Stimulated activated CD8-positive, alpha-beta memory T cell treated with anti-CD3 and anti-CD28 coated beads, Interleukin-4, amount 100 ng/mL, for 24 hours (primary cell): ENCODE measurements around the gene GGA1.

Source experiments
- DNase-seq: peaks from one replicate; pipeline ENCODE4 v3.0.0-alpha.2; 2020; ENCODE audit warnings: low read depth

Gene GGA1

GRCh38 chr22:37630839-37631435 lies 22.3 kb downstream of the GGA1 start:
- DNase-seq: no peak

DNA sequence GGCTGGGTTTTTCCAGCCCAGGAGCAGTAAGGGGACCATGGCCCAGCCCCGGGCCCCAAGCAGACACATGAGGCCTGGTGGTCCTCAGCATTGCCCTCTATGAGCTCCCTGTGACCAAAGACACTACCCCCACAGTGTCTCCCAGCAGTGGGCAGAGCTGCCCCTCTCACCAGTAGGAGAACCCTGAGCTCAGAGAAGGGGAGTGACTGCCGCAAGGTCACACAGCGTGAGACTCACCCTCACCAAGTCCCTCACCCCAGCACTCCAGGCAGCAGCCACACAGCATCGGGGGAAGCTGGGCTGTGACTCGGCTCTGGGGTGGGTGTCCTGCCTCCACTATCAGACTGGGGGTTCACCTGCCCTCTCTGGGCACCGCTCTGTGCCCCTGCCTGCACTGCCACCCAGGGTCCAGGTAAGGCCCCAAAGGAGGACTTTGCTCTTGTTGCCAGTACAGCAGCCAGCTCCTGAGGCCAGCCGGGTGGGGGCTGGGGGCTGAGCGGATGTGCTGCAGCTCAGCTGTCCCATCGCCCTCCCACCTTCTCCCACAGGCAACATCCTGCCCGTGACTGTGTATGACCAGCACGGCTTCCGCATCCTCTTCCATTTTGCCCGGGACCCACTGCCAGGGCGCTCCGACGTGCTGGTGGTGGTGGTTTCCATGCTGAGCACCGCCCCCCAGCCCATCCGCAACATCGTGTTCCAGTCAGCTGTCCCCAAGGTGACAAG lies 23.0 kb downstream of the GGA1 start:
- DNase-seq: no peak

DNA sequence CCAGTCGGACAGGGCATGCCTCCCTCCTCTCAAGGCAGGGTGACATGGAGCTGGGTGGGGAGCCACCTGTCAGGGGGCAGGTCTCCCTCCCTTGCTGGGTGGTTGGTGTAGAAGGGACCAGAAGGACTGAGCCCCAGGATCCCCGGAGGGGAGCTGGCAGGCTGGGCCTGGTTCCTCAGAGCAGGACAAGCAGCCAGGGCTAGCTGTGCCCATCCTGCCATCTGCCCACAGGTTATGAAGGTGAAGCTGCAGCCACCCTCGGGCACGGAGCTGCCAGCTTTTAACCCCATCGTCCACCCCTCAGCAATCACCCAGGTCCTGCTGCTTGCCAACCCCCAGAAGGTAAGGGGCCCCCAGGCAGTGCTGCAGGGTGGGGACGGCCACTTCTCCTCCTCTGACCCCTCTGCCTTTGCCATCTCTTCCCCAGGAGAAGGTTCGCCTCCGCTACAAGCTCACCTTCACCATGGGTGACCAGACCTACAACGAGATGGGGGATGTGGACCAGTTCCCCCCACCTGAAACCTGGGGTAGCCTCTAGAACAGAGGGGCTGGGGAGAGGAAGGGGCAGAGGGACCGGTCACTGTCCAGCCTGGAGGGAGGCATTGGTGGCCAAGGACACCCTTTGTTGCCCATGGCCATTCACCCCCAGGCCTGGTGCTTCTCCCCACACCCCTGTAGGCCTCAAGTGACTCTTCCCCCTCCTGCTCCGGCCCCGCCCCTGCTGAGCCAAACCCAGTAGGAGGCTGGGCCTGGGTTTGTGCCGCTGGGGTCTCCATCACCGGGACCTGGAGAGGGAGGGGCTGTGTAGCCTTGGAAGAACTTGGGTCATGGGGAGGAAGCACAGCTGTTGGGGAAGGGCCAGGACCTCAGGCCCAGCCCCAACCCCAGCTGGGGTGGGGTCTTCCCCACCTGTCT lies 23.8 kb downstream of the GGA1 start:
- DNase-seq: no peak

DNA sequence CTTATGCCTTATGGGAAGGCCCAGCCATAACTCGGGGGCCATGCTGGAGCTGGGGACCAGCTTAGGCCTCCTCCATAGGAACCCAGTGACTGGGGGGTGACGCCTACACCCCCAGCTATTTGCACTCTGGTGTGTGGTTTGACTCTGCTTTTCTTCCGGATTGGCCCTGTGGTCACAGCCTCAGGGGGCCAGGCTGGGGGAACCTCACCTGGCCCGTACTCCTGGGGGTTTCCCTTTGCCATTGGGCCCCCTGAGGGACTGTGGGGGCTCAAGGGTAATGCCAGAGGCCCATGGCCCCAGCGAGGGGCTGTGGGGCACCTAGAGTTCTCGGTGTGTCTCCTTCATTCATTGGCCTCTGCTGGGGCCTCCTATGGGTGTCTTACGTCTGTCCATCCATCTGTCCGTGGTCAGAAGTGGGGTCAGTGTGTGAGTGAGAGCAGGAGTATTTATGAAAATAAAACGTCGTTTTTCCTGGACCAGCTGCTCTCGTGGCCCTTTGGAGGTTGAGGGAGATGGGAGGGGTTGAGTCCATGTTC lies 24.5 kb downstream of the GGA1 start:
- DNase-seq: peak; percentile 46

- peak; percentile 52 for DNase-seq
Measured at GRCh38 chr22:37633625-37634416, 25.2 kb downstream of the GGA1 start.

GRCh38 chr22:37634417-37634924 lies 25.8 kb downstream of the GGA1 start:
- DNase-seq: no peak

- DNase-seq: no peak
Measured at GRCh38 chr22:37635157-37635556, 26.5 kb downstream of the GGA1 start.

DNA sequence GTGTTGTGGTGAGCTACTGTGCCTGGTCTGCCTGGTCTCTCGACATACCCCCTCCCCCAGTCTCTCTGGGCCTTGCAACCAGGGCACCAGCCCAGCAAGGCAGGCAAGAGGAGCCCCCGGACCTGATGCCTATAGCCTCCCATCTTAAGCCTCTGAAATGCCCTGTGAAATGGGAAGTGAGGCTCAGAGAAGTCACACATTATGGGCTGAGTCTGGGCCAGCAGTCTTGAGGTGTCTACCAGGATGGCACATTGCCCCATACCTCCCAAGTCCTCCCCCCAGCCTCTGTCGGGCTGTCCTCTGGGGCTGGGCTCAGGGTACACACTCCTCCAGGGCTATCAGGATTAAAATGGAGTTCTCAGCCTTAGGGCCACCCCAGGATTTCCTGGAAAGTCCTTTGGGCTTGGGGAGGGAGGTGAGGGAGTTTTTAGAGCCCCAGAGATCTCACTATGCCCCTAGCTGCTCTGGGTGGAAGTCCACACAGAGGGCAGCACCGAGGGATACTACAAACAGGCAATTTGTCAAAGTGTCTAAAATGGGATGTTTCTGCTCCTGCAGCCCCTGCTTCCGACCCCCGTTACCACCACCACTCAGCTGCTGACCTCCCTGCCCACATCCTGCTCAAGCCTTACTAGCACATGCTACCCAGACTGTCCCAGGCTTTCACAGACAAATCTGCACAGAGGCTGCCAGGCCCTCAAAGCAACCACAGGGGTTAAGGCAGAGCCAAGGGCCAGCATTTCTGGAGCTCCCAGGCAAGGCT lies 27.7 kb downstream of the GGA1 start:
- no peak for DNase-seq

GRCh38 chr22:37636949-37637273 lies 28.3 kb downstream of the GGA1 start:
- no peak for DNase-seq

DNA sequence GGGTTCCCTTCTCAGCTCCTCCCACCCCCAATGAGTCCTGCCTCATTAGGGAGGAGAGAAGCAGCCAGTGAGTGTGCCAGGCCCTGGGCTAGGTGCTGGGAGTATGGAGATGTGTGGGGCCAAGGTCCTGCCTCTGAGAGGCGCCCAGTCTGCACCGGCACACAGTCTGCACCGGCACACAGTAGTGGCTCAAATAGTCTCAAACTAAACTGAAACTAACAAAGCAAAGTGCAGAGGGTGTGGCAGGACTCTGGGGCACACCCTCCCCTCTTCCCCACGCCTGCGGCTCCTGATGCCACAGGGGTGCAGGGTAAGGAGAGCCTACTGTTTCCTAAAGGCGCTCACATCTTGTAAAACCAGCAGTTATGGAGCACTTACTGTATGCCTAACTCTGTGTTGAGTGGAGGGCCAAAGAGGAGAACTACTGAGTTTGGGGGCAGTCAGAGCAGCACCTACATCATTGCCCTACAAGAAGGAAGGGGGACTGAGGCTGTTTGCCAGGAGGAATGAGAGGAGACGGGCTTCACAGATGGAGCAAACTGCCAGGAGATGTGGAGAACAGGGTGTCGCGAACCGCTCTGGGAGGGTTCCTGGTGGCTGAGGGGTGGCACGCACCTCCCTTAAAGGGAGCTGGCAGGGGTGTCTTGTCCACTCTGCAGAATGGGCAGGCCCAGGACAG lies 29.9 kb downstream of the GGA1 start:
- DNase-seq: no peak

- DNase-seq: peak; percentile 50
Measured at GRCh38 chr22:37639070-37639760, 30.6 kb downstream of the GGA1 start, which contains the start of gene SH3BP1. Gene SH3BP1 (plus strand): TSS chr22:37639669. CDS start chr22:37639788, 119 bp downstream.

- DNase-seq: no peak
Measured at GRCh38 chr22:37639771-37640590, 31.3 kb downstream of the GGA1 start.

DNA sequence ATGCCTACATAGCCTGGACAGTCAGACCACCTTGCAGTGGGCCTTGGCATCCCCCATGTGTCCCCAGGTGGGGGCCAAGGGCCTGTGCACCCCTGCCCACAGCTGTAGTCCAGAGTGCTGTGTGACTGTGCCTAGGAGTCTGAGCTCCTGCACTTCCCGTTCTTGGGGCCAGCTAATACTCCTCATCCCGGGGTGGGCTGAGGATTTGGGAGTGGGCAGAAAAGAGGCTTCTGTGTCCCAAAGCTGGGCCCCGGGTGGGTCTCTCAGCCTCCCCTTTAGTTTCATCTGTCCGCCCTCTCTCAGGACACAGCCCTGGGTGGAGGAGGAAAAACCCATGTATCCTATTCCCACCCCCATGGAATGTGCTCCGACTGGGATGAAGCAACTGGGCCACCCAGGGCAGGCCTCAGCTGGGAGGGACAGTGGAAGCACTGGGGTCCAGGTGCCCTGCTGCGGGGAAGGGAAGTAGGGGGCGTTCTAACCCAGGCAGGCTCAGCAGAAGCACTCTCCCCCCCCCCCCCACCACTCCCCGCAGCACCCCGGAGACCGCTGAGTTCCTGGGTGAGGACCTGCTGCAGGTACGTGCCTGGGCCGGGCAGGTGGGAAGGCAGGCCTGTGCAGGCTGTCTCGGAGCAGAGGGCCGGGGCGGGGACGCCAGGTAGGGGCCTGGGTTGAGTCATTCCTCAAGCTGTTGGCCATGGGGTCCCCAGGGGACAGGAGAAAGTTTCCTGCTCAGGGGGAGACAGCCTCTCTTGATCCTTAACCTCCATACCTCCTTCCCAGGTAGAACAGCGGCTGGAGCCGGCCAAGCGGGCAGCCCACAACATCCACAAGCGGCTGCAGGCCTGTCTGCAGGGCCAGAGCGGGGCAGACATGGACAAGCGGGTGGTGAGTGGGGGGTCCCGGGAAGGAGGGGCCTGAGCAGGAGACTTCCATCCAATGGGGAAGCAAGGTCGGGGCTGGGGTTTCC lies 32.2 kb downstream of the GGA1 start:
- no peak for DNase-seq

DNA sequence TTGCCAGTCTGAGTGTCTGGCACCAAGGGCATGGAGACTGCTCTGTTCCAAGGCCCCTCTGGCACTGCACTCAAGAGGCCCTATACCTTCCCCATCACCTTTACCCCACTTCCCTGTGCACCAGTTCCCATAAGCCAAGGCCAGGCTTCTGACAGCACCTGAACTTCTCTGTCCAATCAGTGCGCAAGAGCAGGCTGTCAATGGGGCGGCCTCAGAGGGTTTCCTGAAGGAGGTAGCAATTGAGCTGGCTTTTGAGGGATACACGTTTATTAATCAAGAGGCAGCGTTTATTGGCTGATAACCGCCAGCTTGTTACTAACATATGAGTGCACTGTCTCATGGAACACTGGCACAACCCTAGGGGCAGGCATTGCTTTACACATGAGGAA lies 32.9 kb downstream of the GGA1 start:
- no peak for DNase-seq

GRCh38 chr22:37643225-37643847 lies 34.7 kb downstream of the GGA1 start:
- peak; percentile 82 for DNase-seq

- DNase-seq: no peak
Measured at GRCh38 chr22:37647317-37647716, 38.7 kb downstream of the GGA1 start.

DNA sequence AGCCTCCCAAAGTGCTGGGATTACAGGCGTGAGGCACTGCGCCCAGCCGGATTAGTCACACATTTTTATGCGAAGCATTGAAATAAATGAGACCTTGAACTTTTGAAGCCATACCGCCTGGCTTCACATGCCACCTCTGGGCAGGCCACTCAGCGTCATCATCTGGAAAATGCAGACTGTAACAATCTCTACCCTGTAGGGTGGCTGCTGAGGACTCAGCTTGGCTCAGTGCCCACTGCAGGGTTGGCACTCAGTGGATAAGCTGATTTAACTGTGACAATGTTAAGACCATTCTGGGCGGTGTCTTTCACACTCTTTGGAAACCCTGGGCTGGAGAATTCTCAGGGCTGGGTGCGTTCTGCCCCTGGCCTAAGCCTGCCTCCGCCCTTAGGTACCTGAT lies 39.3 kb downstream of the GGA1 start:
- DNase-seq: no peak
